Stromal cell of bone marrow (primary cell): Measurements from ENCODE around the gene SLC25A53.
A peak's percentile ranks its signal among the peaks of the same experiment; 100 is the strongest.
"Not testable (repeated sequence)": the region's sequence is repeated elsewhere in the genome, so short reads cannot be mapped to it uniquely, and the experiment has no call there.

ENCODE experiments used
- DNase-seq: peaks from one replicate; pipeline ENCODE4 v3.0.0-alpha.2; 2012; ENCODE audit warnings: low read depth

SLC25A53 gene

DNA sequence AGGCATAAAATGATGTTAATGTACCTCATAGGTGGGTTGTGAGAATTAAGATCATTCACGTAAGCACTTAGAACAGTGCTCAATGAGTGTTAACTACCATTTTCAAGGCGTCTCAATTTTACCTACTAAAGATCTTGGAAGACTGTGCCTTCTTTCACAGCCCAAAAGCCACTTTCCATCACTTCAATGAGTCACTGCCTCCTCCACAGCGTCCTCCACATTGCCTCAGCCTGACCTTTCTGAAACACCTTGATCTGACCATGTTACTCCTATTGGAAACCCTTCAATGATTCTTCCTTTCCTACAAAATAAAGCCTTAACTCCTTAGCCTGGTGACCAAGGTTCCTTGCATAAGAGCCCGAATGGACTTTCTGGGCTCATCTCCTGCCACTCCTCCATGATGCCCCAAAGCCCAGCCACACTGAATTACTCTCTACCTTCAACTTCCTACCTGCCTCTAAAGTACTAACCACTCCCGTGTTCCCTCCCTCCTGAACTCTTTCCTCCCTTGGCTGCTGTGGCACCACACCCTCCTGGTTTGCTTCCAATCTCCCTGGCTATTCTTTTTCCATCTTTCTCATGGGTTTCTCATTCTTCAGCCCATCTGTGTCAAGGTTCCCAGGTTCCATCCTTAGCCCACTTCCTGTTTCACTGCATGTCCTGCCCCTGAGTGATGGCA, 22.1 kb downstream of the SLC25A53 start:
- no peak for DNase-seq

GRCh38 chrX:104130808-104131207, 26.0 kb downstream of the SLC25A53 start:
- DNase-seq = no peak

DNA sequence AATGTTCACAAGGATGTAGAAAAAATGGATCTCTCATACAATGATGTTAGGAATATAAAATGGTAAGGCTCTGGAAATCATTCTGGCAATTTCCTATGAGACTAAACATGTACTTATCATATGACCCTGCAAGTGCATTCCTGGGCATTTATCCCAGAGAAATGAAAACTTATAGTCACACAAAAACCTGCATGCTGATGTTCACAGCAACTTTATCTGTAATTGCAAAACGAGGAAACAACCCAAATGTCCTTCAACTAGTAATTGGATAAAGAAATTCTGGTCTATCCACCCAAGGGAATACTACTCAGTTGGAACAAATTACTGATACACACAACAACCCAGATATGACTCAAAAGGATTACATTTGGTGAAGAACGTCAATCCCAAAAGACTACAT, 30.0 kb downstream of the SLC25A53 start:
- DNase-seq = no peak

DNA sequence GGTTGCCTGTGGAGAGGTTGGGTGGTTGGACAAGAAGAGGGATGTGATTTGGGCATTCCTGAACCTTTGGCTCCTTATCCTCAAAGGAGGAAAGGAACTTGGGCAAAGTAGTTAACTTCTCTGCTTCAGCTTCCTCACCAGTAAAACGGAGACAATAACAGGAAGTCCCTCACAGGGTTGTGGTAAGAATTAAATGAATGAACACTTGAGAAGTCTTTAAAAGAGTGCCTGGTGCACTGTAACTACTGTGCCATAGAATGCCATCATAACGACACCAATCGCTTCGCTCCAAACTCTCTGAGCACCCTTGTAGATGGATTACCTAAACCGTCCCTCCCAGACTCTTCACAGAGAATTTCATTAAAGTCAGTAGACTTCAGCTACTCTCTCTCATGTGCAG, 34.0 kb downstream of the SLC25A53 start:
- DNase-seq = no peak

- no peak for DNase-seq
Measured at GRCh38 chrX:104118765-104119164, 38.0 kb downstream of the SLC25A53 start.

DNA sequence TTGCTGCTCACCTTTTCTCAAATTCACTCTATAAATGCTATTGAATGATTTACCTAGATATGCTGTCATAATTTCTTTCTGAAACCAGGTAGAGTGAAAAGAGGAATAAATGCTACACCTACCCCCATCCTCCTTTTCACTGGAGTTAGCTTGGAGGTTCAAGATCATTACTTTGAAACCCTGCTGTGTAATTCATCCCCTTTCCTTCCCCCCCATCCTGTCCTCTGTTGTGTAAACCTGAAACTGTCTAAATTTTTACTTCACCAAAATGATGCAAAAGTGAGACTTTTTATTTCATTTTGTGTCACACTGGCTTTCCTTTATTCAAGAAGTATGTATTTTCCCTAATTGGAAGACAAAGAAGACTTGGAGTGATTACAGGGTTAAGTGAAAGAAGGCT, 39.0 kb downstream of the SLC25A53 start:
- no peak for DNase-seq

- no peak for DNase-seq
Measured at GRCh38 chrX:104113222-104113965, 43.4 kb downstream of the SLC25A53 start.

- DNase-seq = no peak
Measured at GRCh38 chrX:104112326-104112951, 44.4 kb downstream of the SLC25A53 start, which contains the start of gene ZCCHC18. ZCCHC18 (plus strand) TSS chrX:104112523; CDS start chrX:104114112, 1,589 bp downstream.

DNA sequence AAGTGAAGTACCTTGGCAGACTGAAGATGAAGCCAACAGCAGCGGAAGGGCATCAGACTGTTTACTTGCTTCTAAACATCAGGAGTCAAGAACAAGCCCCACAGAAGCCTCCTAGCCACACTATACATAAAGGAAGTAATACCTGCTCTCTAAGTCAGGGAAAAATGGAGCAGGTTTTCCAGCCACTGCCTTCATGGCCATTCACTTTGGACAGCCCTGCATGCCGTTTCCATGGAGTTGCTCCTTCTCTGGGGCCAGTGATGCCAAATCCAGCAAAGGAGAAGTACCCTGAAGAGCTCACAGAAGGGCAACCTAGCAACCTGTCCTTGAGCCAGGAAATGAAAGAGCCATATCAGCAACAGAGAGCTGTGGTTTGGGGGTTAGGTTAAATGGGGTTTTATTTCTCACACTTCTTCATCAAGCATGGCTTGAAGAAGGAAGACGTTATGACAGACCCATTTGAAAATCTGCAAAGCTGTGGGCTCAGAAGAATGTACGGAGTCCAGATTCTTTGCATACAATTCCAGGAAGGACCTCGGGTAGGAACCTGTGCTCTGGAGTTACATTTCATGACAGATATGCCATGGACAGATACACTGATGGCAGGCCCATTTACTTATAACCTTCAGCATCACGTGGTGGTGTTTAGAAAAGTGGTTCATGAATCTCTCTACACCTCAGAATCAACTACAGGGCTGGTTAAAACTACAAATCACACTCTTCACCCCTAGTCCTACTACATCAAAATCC, 46.1 kb downstream of the SLC25A53 start:
- DNase-seq = not testable (repeated sequence)

- DNase-seq = no peak
Measured at GRCh38 chrX:104108955-104109354, 47.9 kb downstream of the SLC25A53 start.

GRCh38 chrX:104105330-104106262, 51.2 kb downstream of the SLC25A53 start:
- no peak for DNase-seq

DNA sequence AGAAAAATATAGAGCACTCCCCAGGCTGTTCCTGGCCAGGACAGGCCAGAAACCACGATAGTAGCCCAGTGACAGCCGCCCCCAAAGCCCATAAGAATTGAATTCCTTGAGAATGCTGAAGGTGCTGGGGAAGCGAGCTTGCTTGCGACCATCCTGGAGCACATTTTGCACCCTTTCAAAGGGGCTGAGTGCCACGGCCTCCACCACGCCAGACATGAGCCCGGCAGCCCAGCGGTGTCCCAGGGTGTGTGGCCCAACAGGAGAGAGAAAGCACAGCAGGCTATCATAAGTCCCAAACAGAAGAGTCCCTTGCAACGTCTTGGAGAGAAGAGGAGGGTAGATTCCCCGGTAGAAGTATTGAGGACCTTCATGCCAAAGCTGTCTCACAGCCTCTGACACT, 52.1 kb downstream of the SLC25A53 start:
- no peak for DNase-seq

GRCh38 chrX:104098919-104099318, 57.9 kb downstream of the SLC25A53 start:
- DNase-seq = no peak

DNA sequence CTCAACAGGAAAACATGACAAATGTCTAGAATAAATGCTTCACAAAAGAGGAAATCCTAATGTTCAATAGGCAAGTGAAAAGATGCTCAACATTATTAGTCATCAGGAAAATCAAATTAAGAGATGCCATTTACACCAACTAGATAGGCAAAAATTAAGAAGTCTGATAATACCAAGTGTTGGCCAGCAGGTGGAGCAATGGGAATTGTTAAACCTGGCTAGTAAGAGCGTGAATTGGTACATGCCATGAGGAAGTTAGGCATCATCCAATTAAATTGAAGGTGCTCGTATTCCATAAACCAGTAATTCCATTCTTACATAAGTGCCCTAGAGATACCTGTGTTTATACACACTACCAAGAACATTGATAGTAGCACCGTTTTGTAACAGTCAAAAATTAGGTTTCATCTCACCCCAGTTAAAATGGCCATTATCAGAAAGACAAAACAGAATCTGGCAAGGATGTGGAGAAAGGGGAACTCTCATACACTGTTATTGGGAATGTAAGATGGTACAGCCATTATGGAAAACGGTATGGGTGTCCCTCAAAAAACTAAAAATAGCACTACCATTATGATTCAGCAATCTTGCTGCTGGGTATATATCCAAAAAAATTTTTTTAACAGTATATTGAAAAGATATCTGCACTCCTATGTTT, 58.5 kb downstream of the SLC25A53 start:
- peak; percentile 32 for DNase-seq

- no peak for DNase-seq
Measured at GRCh38 chrX:104085919-104086318, 70.9 kb downstream of the SLC25A53 start.

GRCh38 chrX:104085477-104085876, 71.3 kb downstream of the SLC25A53 start:
- DNase-seq = no peak

DNA sequence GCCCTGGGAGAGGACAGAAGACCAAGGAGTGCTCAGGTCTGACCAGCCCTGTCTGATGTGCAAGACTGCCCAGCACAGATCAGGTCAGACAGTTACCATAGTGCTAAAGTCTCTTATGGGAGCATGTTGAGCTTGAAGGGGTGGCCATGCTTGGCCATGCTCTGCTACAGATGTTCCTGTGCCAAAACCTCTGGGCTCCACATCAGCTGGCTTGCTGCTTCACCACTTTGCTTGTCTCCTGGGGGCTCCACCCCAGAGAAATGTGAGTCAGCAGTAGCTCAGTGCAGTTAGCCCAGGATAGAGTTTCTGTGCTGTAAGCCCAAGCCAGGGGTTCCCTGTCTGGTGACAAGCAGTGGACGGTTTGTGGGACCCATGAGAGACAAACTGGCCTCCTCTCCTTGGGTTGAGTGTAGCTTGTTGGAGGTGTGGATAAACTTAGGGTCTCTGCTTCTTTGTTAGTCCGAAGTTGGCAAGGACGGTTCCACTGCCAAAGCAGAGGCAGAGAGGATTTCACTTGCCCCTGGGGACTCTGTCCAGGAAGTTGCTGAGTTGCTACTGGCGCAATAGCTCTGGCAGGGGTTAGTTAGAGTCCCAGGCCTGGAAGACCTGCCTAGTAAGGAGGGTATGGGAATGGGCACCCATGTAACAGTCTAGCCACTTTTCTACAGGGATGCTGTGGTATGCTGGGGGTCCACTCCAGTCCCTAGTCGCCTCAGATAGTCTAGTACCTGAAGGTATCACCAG, 72.1 kb downstream of the SLC25A53 start:
- DNase-seq = no peak

DNA sequence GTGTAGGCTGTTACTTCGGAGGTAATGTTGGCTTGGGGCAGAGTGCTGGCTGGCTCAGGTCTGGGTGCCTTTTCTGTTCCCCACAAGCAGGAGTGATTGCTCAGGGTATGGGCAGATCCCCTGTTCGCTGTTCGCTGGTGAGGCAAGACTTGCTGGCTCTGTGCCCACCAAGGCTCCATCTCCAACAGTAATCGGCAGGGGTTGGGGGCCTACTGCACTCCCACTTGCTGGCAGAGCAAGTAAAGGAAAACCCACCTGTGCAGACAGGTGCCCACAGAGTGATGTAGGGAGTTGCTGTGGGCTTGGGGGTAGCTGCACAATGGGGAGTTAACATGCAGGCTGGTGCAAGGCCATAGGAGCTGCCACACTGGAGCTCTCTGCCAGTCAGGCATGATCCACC, 72.7 kb downstream of the SLC25A53 start:
- no peak for DNase-seq

DNA sequence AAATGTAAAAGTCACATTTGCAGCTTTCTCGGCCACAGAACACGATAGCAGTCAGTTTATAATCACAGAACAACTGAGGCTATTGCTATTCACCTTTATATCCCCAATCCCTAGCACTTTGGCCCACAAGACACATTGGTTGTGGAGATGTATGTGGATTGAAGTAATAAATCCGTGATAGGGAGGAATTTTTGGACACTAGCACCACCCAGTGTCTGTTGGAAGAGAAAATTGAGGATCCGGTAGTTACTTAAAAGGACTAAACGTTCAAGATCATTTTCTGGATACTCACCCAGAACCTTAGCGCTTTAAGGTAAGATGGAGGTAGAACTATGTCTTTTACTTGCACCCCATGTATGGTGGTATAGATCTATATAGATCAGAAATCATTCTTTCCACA, 79.0 kb downstream of the SLC25A53 start:
- DNase-seq = not testable (repeated sequence)
